Common myeloid progenitor, CD34-positive (primary cell): Measurements from ENCODE around the gene PRPF39.

ENCODE experiments used
- CTCF ChIA-PET: fragments of 350-600 bp; sonication (Branson Sonifier 250); formaldehyde crosslinking; loops from one replicate; lab custom pipeline; 2021; ENCODE audit warnings: antibody characterized with exemption; lab: Charles Lee
- POLR2A ChIA-PET: fragments of 350-600 bp; sonication (Branson Sonifier 250); formaldehyde crosslinking; loops from one replicate; lab custom pipeline; 2021; ENCODE audit warnings: antibody characterized with exemption; lab: Charles Lee
- DNase-seq, 3 donors: peaks; one replicate each; pipeline versions ENCODE4 v3.0.0 to v3.0.0-alpha.2; 2013
- H3K27ac ChIP-seq, 2 experiments: 1 replicate in 1 of 2; 2 replicates in 1 of 2; pipeline ENCODE4 v1.7.0; 2013; ENCODE audit warnings: inconsistent platforms in 2 of 2, low read length in 2 of 2, mild to moderate bottlenecking in 2 of 2, low read depth in 1 of 2, moderate library complexity in 1 of 2; ENCODE audit not compliant: severe bottlenecking in 2 of 2, insufficient read depth in 1 of 2, poor library complexity in 1 of 2
- H3K27me3 ChIP-seq, 5 experiments: replicated peaks in 2 of 5; 1 replicate in 3 of 5; 2 replicates in 2 of 5; pipeline versions ENCODE4 v1.6.1 to v1.7.0; 2013; ENCODE audit warnings: low read length in 4 of 5, mild to moderate bottlenecking in 2 of 5, moderate library complexity in 2 of 5, inconsistent platforms in 1 of 5; ENCODE audit not compliant: insufficient read depth in 5 of 5, control insufficient read depth in 4 of 5
- H3K36me3 ChIP-seq, 4 experiments: 1 replicate in 2 of 4; 2 replicates in 2 of 4; pipeline versions ENCODE4 v1.6.1 to v1.7.0; 2013; ENCODE audit warnings: low read length in 3 of 4, control low read depth in 1 of 4, mild to moderate bottlenecking in 1 of 4; ENCODE audit not compliant: control insufficient read depth in 4 of 4, insufficient read depth in 4 of 4
- H3K4me1 ChIP-seq, 4 experiments: 1 replicate in 3 of 4; 2 replicates in 1 of 4; pipeline versions ENCODE4 v1.6.1 to v1.7.1; 2013; ENCODE audit warnings: low read length in 3 of 4, mild to moderate bottlenecking in 3 of 4, control low read depth in 1 of 4, inconsistent platforms in 1 of 4, moderate library complexity in 1 of 4; ENCODE audit not compliant: control insufficient read depth in 4 of 4, insufficient read depth in 4 of 4; ENCODE audit errors: control extremely low read depth in 1 of 4
- H3K4me3 ChIP-seq, 7 experiments: 1 replicate in 4 of 7; 2 replicates in 3 of 7; pipeline versions ENCODE4 v1.5.1 to v1.7.0; 2013; ENCODE audit warnings: mild to moderate bottlenecking in 7 of 7, low read length in 6 of 7, moderate library complexity in 6 of 7, inconsistent platforms in 2 of 7, low read depth in 2 of 7, control low read depth in 1 of 7; ENCODE audit not compliant: insufficient read depth in 4 of 7, control insufficient read depth in 1 of 7; ENCODE audit errors: extremely low read depth in 1 of 7
- H3K9me3 ChIP-seq, 5 experiments: 1 replicate in 4 of 5; 2 replicates in 1 of 5; pipeline versions ENCODE4 v1.6.1 to v1.7.1; 2013; ENCODE audit warnings: low read length in 4 of 5, mild to moderate bottlenecking in 2 of 5, inconsistent platforms in 1 of 5, low read depth in 1 of 5, moderate library complexity in 1 of 5; ENCODE audit not compliant: control insufficient read depth in 4 of 5, insufficient read depth in 2 of 5; ENCODE audit errors: control extremely low read depth in 1 of 5
- WGBS: methylation state at CpG from one replicate; pipeline ENCODE4 v1.1.5; 2013; ENCODE audit not compliant: insufficient coverage; 5-methylcytosine and 5-hydroxymethylcytosine counted together

PRPF39 gene

DNA sequence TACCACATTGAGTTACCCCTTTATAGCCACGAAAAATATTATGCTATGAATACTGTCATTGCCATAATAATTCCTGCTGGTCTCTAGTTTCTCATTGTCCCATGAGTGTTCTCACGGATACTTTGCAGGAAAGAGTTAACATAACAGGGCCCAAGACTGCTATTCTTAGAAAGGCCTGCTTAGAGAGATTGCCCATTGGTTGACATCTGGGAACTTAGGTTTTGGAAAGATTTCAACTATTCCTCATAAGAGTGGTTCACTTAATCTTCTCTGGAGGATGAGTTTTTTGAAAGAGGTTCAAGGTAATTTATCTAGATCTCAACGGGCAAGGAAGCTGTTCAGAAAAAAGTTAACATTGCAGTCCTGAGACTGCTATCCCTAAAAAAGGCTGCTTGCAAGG, 18.4 kb upstream of the PRPF39 start:
- no peak overlapping the region for H3K4me3 ChIP-seq
- ChIA-PET CTCF (interaction anchor here (1.0 kb wide), 1 partner anchor 20 kb away, joined by 3 read pairs; no protein-coding TSS in a partner anchor), POLR2A (no interaction called here)
- no peaks in the 10 kb centered on the region for H3K27me3 ChIP-seq
- DNase-seq: no peak
- H3K4me1 ChIP-seq: no peaks in the 10 kb centered on the region
- H3K36me3 ChIP-seq: peaks cover 3 to 14% (median 7%) of the 10 kb centered on the region in 4 experiments
- WGBS: 95% methylated on average over 2 of the region's 3 CpGs
- peaks cover 0 to 2% (median 0%) of the 10 kb centered on the region in 5 experiments for H3K9me3 ChIP-seq
- H3K27ac ChIP-seq: no peak overlapping the region

DNA sequence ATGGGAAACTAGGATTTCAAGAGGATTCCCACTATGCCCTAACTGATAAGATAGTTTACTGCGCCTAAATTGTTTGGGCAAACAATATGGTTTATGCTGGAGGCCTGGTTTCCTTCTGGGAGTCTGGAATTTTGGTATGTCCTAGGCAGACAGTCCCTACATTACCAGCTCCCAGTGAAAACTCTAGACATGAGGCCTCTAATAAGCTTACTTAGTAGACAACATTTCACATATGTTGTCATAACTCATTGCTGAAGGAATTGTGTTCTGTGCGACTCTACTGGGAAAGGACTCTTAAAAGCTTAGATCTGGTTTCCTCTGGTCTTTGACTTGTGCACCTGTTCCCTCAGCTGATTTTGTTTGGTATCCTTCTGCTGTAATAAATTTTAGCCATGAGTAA, 18.0 kb upstream of the PRPF39 start:
- no peaks in the 10 kb centered on the region for H3K4me1 ChIP-seq

GRCh38 chr14:45066667-45067066, 17.2 kb upstream of the PRPF39 start:
- H3K4me1 ChIP-seq: no peaks in the 10 kb centered on the region
- peaks cover 0 to 2% (median 0%) of the 10 kb centered on the region in 5 experiments for H3K9me3 ChIP-seq
- POLR2A ChIA-PET: no interaction called here
- WGBS: 100% methylated on average over 3 of the region's 3 CpGs
- peaks cover 3 to 14% (median 7%) of the 10 kb centered on the region in 4 experiments for H3K36me3 ChIP-seq
- DNase-seq: no peak
- H3K27ac ChIP-seq: no peak overlapping the region
- no peaks in the 10 kb centered on the region for H3K27me3 ChIP-seq
- CTCF ChIA-PET: interaction anchor here (0.6 kb wide), 1 partner anchor 43 kb away, joined by 3 read pairs; no protein-coding TSS in a partner anchor
- no peak overlapping the region for H3K4me3 ChIP-seq

More for the DNA sequence above, 18.0 kb upstream of the PRPF39 start:
- POLR2A ChIA-PET: no interaction called here
- CTCF ChIA-PET: interaction anchor here (1.0 kb wide), 1 partner anchor 20 kb away, joined by 3 read pairs; no protein-coding TSS in a partner anchor
- Histone ChIP-seq H3K27me3 (no peaks in the 10 kb centered on the region), H3K4me3 (no peak overlapping the region), H3K36me3 (peaks cover 3 to 14% (median 7%) of the 10 kb centered on the region in 4 experiments), H3K27ac (no peak overlapping the region), H3K9me3 (peaks cover 0 to 2% (median 0%) of the 10 kb centered on the region in 5 experiments)
- no peak for DNase-seq
- 100% methylated on average over 1 of the region's 2 CpGs for WGBS

DNA sequence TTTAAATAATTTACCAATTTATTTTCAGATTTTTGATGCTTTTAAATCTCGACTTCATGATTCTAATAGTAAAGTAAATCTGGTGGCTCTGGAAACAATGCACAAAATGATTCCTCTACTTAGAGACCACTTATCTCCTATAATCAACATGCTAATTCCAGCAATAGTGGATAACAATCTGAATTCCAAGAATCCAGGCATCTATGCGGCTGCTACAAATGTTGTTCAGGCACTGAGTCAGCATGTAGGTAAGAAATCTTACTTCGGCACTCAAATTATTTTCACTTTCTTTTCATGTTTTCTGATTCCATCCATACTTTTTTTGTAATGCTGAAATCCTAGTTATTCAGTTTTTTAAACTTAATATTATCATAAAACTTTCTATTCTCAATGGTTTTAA, 15.5 kb upstream of the PRPF39 start:
- 71% methylated on average over 2 of the region's 3 CpGs for WGBS
- H3K9me3 ChIP-seq: peaks cover 0 to 2% (median 0%) of the 10 kb centered on the region in 5 experiments
- POLR2A ChIA-PET: no interaction called here
- no peak overlapping the region for H3K27ac ChIP-seq
- peaks cover 3 to 17% (median 8%) of the 10 kb centered on the region in 4 experiments for H3K36me3 ChIP-seq
- H3K4me1 ChIP-seq: peaks cover 0 to 2% (median 0%) of the 10 kb centered on the region in 4 experiments
- H3K27me3 ChIP-seq: no peaks in the 10 kb centered on the region
- no peak overlapping the region for H3K4me3 ChIP-seq
- DNase-seq: no peak
- CTCF ChIA-PET: no interaction called here

DNA sequence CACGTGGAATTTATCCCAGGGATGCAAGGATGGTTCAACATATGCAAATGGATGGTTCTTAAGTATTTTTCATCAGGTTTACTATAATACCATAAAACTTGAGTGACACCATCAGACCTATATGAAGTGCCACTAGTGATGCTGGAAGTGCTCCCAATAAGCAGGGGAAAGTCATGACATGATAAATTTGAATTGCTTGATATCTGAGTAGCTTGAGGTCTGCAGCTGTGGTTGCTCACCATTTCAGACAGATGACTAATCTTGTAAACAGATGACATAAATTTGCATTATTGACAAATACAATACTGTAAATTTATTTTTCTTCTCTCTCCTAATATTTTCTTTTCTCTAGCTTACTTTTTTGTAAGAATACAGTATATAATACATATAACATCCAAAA, 13.7 kb upstream of the PRPF39 start:
- ChIA-PET CTCF (no interaction called here), POLR2A (no interaction called here)
- Histone ChIP-seq H3K9me3 (peaks cover 0 to 2% (median 0%) of the 10 kb centered on the region in 5 experiments), H3K4me3 (no peak overlapping the region), H3K4me1 (peaks cover 0 to 2% (median 0%) of the 10 kb centered on the region in 4 experiments), H3K27ac (no peak overlapping the region), H3K36me3 (peaks cover 0 to 17% (median 8%) of the 10 kb centered on the region in 4 experiments), H3K27me3 (no peaks in the 10 kb centered on the region)
- peak in 1 of 3 donors; percentile 9 for DNase-seq
- no CpG with 5 or more reads among the region's 1 CpG for WGBS

- peaks cover 0 to 2% (median 0%) of the 10 kb centered on the region in 4 experiments for H3K4me1 ChIP-seq
- 91% methylated on average over 6 of the region's 6 CpGs for WGBS
- no peak for DNase-seq
- no peaks in the 10 kb centered on the region for H3K27me3 ChIP-seq
- ChIA-PET CTCF (no interaction called here), POLR2A (no interaction called here)
- H3K9me3 ChIP-seq: peaks cover 0 to 2% (median 0%) of the 10 kb centered on the region in 5 experiments
- no peak overlapping the region for H3K4me3 ChIP-seq
- peaks cover 0 to 11% (median 5%) of the 10 kb centered on the region in 4 experiments for H3K36me3 ChIP-seq
- no peak overlapping the region for H3K27ac ChIP-seq
These were observed 11.8 kb upstream of the PRPF39 start for GRCh38 chr14:45072126-45072525.

GRCh38 chr14:45073231-45073879, 10.6 kb upstream of the PRPF39 start:
- WGBS: 80% methylated on average over 1 of the region's 5 CpGs
- H3K36me3 ChIP-seq: peaks cover 0 to 10% (median 5%) of the 10 kb centered on the region in 4 experiments
- peaks cover 0 to 2% (median 0%) of the 10 kb centered on the region in 5 experiments for H3K9me3 ChIP-seq
- H3K4me3 ChIP-seq: peak overlapping the region in 1 of 7 experiments; percentile 13
- ChIA-PET CTCF (no interaction called here), POLR2A (no interaction called here)
- DNase-seq: no peak
- no peaks in the 10 kb centered on the region for H3K27me3 ChIP-seq
- H3K4me1 ChIP-seq: peaks cover 0 to 2% (median 0%) of the 10 kb centered on the region in 4 experiments
- H3K27ac ChIP-seq: no peak overlapping the region
